ENCODE results near the gene EFCAB6.

The EFCAB6 gene

GRCh38 chr22:43706571-43707328, 105.4 kb downstream of the EFCAB6 start:
- Mint-ChIP-seq H3K27me3 (ENCODE audit: low read depth, poor library complexity) (no peaks in the 10 kb centered on the region), H3K27ac (no peak overlapping the region), H3K36me3 (ENCODE audit: low read depth) (peaks cover 27% of the 10 kb centered on the region), H3K4me1 (peaks cover 9% of the 10 kb centered on the region), H3K9me3 (peaks cover 41% of the 10 kb centered on the region), H3K4me3 (no peak overlapping the region)
- no peak for DNase-seq
- no peak for TF ChIP-seq CTCF (IDR thresholded peaks at IDR 0.05)

DNA sequence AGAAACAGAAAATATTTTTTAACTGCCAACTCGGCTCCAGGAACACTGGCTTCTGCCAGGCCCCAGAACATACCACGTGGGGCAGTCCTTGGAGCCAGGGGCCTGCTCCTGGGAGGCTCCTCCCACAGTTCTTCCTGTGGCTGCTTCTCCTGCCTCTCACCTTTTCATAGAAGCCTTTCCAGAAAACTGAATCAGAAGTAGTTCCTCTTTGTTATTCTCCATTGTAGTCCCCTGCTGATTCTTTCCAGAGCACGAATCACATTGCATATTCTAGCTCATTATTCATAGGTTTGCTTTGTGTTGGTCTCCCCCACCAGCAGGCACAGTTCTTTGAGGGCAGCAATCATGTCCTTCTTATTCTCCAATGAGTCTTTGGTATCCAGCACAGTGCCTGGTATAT, 106.0 kb downstream of the EFCAB6 start:
- H3K27me3 Mint-ChIP-seq (ENCODE audit: low read depth, poor library complexity) = no peaks in the 10 kb centered on the region
- peaks cover 27% of the 10 kb centered on the region for H3K36me3 Mint-ChIP-seq (ENCODE audit: low read depth)
- no peak for TF ChIP-seq CTCF (IDR thresholded peaks at IDR 0.05)
- peaks cover 43% of the 10 kb centered on the region for H3K9me3 Mint-ChIP-seq
- no peak overlapping the region for H3K4me3 Mint-ChIP-seq
- no peak for DNase-seq
- H3K27ac Mint-ChIP-seq = no peak overlapping the region
- H3K4me1 Mint-ChIP-seq = peaks cover 9% of the 10 kb centered on the region

DNA sequence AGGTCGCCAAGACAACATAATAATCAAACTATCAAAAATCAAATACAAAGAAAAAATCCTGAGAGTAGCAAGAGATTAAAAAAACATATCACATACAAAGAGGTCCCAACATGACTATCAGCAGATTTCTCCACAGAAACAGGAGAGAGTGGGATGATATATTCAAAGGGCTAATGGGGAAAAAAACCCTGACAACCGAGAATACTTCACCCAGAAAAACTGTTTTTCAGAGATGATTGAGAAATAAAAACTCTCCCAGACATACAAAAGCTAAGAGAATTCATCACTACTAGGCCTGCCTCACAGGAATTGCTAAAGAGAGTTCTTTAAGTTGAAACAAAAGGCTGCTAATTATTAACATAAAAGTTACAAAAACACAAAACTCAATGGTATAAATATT, 108.1 kb downstream of the EFCAB6 start:
- peaks cover 9% of the 10 kb centered on the region for H3K27me3 Mint-ChIP-seq (ENCODE audit: low read depth, poor library complexity)
- H3K9me3 Mint-ChIP-seq = peaks cover 51% of the 10 kb centered on the region
- TF ChIP-seq CTCF (IDR thresholded peaks at IDR 0.05) = no peak
- no peak for DNase-seq
- no peak overlapping the region for H3K4me3 Mint-ChIP-seq
- peaks cover 9% of the 10 kb centered on the region for H3K4me1 Mint-ChIP-seq
- no peak overlapping the region for H3K27ac Mint-ChIP-seq
- H3K36me3 Mint-ChIP-seq (ENCODE audit: low read depth) = peaks cover 27% of the 10 kb centered on the region

DNA sequence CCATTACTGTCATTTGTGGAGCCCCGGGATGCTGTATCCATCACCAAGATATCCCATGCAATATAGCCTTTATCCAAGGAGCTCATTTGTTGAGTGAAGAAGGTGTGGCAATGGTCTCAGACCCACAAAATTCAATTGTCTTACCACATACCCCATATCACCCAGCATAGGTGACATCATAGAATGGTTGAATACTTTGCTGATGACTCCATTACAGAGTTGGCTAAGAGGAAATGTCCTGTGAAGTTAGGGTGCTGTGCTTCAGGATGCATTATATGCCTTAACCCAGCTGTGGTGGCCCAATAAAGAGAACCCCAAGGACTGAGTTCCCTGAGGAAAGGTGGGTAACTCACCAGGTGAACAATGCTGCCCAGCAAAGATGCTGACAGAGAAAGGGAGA, 113.7 kb downstream of the EFCAB6 start:
- H3K4me3 Mint-ChIP-seq = no peak overlapping the region
- H3K4me1 Mint-ChIP-seq = no peaks in the 10 kb centered on the region
- H3K36me3 Mint-ChIP-seq (ENCODE audit: low read depth) = peaks cover 2% of the 10 kb centered on the region
- no peak for TF ChIP-seq CTCF (IDR thresholded peaks at IDR 0.05)
- DNase-seq = no peak
- peaks cover 26% of the 10 kb centered on the region for H3K9me3 Mint-ChIP-seq
- peaks cover 18% of the 10 kb centered on the region for H3K27me3 Mint-ChIP-seq (ENCODE audit: low read depth, poor library complexity)
- H3K27ac Mint-ChIP-seq = no peak overlapping the region

DNA sequence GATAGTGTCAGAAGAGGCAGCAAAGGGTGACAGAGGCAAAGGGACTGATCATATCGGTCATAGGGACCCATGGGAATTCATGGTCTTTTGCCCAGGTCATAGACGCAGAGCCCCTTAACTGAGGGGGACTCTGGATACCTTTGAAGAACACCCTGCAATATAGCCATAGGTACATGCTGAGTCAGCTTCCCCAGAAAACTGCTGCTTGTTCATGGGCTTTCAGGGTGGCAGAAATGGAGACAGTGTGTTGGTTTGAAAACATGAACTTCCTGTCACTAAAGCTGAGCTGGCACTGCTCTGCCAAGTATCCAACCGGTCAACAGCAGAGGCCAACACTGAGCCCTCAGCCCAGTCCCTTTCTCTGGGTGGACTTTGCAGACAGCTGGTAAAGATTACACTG, 114.2 kb downstream of the EFCAB6 start:
- H3K27ac Mint-ChIP-seq = no peak overlapping the region
- no peak overlapping the region for H3K4me3 Mint-ChIP-seq
- H3K27me3 Mint-ChIP-seq (ENCODE audit: low read depth, poor library complexity) = peaks cover 18% of the 10 kb centered on the region
- H3K4me1 Mint-ChIP-seq = no peaks in the 10 kb centered on the region
- no peak for DNase-seq
- no peaks in the 10 kb centered on the region for H3K36me3 Mint-ChIP-seq (ENCODE audit: low read depth)
- H3K9me3 Mint-ChIP-seq = peaks cover 21% of the 10 kb centered on the region
- no peak for TF ChIP-seq CTCF (IDR thresholded peaks at IDR 0.05)

GRCh38 chr22:43693249-43693648, 118.9 kb downstream of the EFCAB6 start:
- TF ChIP-seq CTCF (IDR thresholded peaks at IDR 0.05) = no peak
- Mint-ChIP-seq H3K27me3 (ENCODE audit: low read depth, poor library complexity) (peaks cover 13% of the 10 kb centered on the region), H3K4me3 (no peak overlapping the region)

More at GRCh38 chr22:43693249-43693648, 118.9 kb downstream of the EFCAB6 start:
- H3K36me3 Mint-ChIP-seq (ENCODE audit: low read depth) = no peaks in the 10 kb centered on the region
- H3K4me1 Mint-ChIP-seq = peaks cover 21% of the 10 kb centered on the region
- H3K27ac Mint-ChIP-seq = no peak overlapping the region
- H3K9me3 Mint-ChIP-seq = no peaks in the 10 kb centered on the region
- DNase-seq = no peak

Data from nephron progenitor cell (in vitro differentiated cells).